Measurements from ENCODE around the gene FOXD4L1. TPM values are rescaled to one million over a fixed set of nuclear protein-coding genes. Genes with fewer than 3 reads are reported as not detected.
"Not testable (repeated sequence)": the region's sequence is repeated elsewhere in the genome, so short reads cannot be mapped to it uniquely, and the experiment has no call there.

FOXD4L1 gene
- total RNA-seq: under 1 TPM in 1 of 2 experiments, not detected in 1; 0.14 TPM

- POLR2A ChIA-PET; H3K27ac Mint-ChIP-seq; intact Hi-C loops (cut with DNase I, micrococcal nuclease); DNase-seq; H3K9me3 Mint-ChIP-seq (ENCODE audit: low read depth); H3K4me3 Mint-ChIP-seq; CTCF ChIA-PET; H3K4me1 Mint-ChIP-seq; H3K36me3 Mint-ChIP-seq (ENCODE audit: low read depth); ATAC-seq: not testable (repeated sequence)
- H3K27me3 Mint-ChIP-seq: peaks cover 13% of the 10 kb centered on the region
Observed at GRCh38 chr2:113498365-113498764, at the start of gene FOXD4L1. TSS of gene FOXD4L1 (plus strand) at chr2:113498665. CDS start at chr2:113499257, 592 bp downstream.

- POLR2A ChIA-PET; H3K4me1 Mint-ChIP-seq; ATAC-seq; intact Hi-C loops (cut with DNase I, micrococcal nuclease); CTCF ChIA-PET; DNase-seq; H3K36me3 Mint-ChIP-seq (ENCODE audit: low read depth); H3K27ac Mint-ChIP-seq; H3K4me3 Mint-ChIP-seq; H3K9me3 Mint-ChIP-seq (ENCODE audit: low read depth); H3K27me3 Mint-ChIP-seq: not testable (repeated sequence)
Observed at GRCh38 chr2:113465770-113466169, 32.7 kb upstream of the FOXD4L1 start.

GRCh38 chr2:113476688-113477368, 21.6 kb upstream of the FOXD4L1 start:
- POLR2A ChIA-PET, CTCF ChIA-PET: not testable (repeated sequence)

GRCh38 chr2:113496527-113496926, 1.9 kb upstream of the FOXD4L1 start:
- H3K36me3 Mint-ChIP-seq (ENCODE audit: low read depth); H3K27ac Mint-ChIP-seq; POLR2A ChIA-PET; CTCF ChIA-PET; ATAC-seq; H3K27me3 Mint-ChIP-seq; intact Hi-C loops (cut with DNase I, micrococcal nuclease); H3K4me1 Mint-ChIP-seq; DNase-seq; H3K4me3 Mint-ChIP-seq; H3K9me3 Mint-ChIP-seq (ENCODE audit: low read depth): not testable (repeated sequence)

More at GRCh38 chr2:113476688-113477368, 21.6 kb upstream of the FOXD4L1 start:
- H3K9me3 Mint-ChIP-seq (ENCODE audit: low read depth); H3K27me3 Mint-ChIP-seq; H3K4me1 Mint-ChIP-seq; H3K4me3 Mint-ChIP-seq; H3K27ac Mint-ChIP-seq; ATAC-seq; H3K36me3 Mint-ChIP-seq (ENCODE audit: low read depth); DNase-seq; intact Hi-C loops (cut with DNase I, micrococcal nuclease): not testable (repeated sequence)

- H3K27me3 Mint-ChIP-seq: peaks cover 15% of the 10 kb centered on the region
- intact Hi-C loops (cut with DNase I, micrococcal nuclease); H3K9me3 Mint-ChIP-seq (ENCODE audit: low read depth); POLR2A ChIA-PET; H3K4me3 Mint-ChIP-seq; ATAC-seq; H3K27ac Mint-ChIP-seq; H3K36me3 Mint-ChIP-seq (ENCODE audit: low read depth); H3K4me1 Mint-ChIP-seq; CTCF ChIA-PET: not testable (repeated sequence)
- peak; percentile 22 for DNase-seq
Observed at GRCh38 chr2:113499019-113499885, 787 bp downstream of the FOXD4L1 start.

GRCh38 chr2:113499886-113500722, 1.6 kb downstream of the FOXD4L1 start:
- ATAC-seq; DNase-seq; H3K27ac Mint-ChIP-seq; H3K36me3 Mint-ChIP-seq (ENCODE audit: low read depth); H3K9me3 Mint-ChIP-seq (ENCODE audit: low read depth); H3K4me1 Mint-ChIP-seq; H3K4me3 Mint-ChIP-seq; CTCF ChIA-PET; POLR2A ChIA-PET: not testable (repeated sequence)
- intact Hi-C loops (cut with DNase I, micrococcal nuclease): loop anchor here in 1 of 2 experiments (10.0 kb wide), 1 partner anchor 225 kb away; the partner anchor contains the start of gene PAX8
- peaks cover 16% of the 10 kb centered on the region for H3K27me3 Mint-ChIP-seq

- DNase-seq; ATAC-seq; CTCF ChIA-PET; H3K9me3 Mint-ChIP-seq (ENCODE audit: low read depth); H3K36me3 Mint-ChIP-seq (ENCODE audit: low read depth); H3K4me1 Mint-ChIP-seq; H3K27ac Mint-ChIP-seq; POLR2A ChIA-PET; H3K4me3 Mint-ChIP-seq: not testable (repeated sequence)
- H3K27me3 Mint-ChIP-seq: peaks cover 16% of the 10 kb centered on the region
- intact Hi-C loops (cut with DNase I, micrococcal nuclease): loop anchor here in 1 of 2 experiments (10.0 kb wide), 1 partner anchor 226 kb away; the partner anchor contains the start of gene PAX8
Observed at GRCh38 chr2:113500723-113501038, 2.2 kb downstream of the FOXD4L1 start.

GRCh38 chr2:113502216-113503093, 4.0 kb downstream of the FOXD4L1 start:
- H3K4me1 Mint-ChIP-seq; CTCF ChIA-PET; POLR2A ChIA-PET; H3K9me3 Mint-ChIP-seq (ENCODE audit: low read depth); H3K27ac Mint-ChIP-seq; H3K36me3 Mint-ChIP-seq (ENCODE audit: low read depth): not testable (repeated sequence)
- intact Hi-C loops (cut with DNase I, micrococcal nuclease): loop anchor here in 1 of 2 experiments (10.0 kb wide), 1 partner anchor 228 kb away; the partner anchor contains the start of gene PAX8
- Mint-ChIP-seq H3K4me3 (peak overlapping the region; percentile 66), H3K27me3 (peaks cover 18% of the 10 kb centered on the region)
- DNase-seq: peak; percentile 9
- peak; percentile 7 for ATAC-seq

- ATAC-seq: peak; percentile 85
- H3K9me3 Mint-ChIP-seq (ENCODE audit: low read depth); CTCF ChIA-PET; POLR2A ChIA-PET; H3K4me1 Mint-ChIP-seq; H3K36me3 Mint-ChIP-seq (ENCODE audit: low read depth); H3K27ac Mint-ChIP-seq: not testable (repeated sequence)
- intact Hi-C loops (cut with DNase I, micrococcal nuclease): loop anchor here in 1 of 2 experiments (10.0 kb wide), 1 partner anchor 229 kb away; the partner anchor contains the start of gene PAX8
- peak; percentile 58 for DNase-seq
- H3K27me3 Mint-ChIP-seq: peaks cover 21% of the 10 kb centered on the region
- peak overlapping the region; percentile 66 for H3K4me3 Mint-ChIP-seq
Observed at GRCh38 chr2:113503094-113504042, 4.9 kb downstream of the FOXD4L1 start.

GRCh38 chr2:113504081-113504480, 5.6 kb downstream of the FOXD4L1 start:
- POLR2A ChIA-PET; H3K4me1 Mint-ChIP-seq; H3K27ac Mint-ChIP-seq; CTCF ChIA-PET; H3K36me3 Mint-ChIP-seq (ENCODE audit: low read depth); DNase-seq; H3K9me3 Mint-ChIP-seq (ENCODE audit: low read depth); ATAC-seq: not testable (repeated sequence)
- peaks cover 21% of the 10 kb centered on the region for H3K27me3 Mint-ChIP-seq
- intact Hi-C loops (cut with DNase I, micrococcal nuclease): loop anchor here in 1 of 2 experiments (10.0 kb wide), 1 partner anchor 229 kb away; the partner anchor contains the start of gene PAX8
- peak overlapping the region; percentile 43 for H3K4me3 Mint-ChIP-seq

Data from activated CD4-positive, alpha-beta T cell treated with anti-CD3 and anti-CD28 coated beads for 36 hours (primary cell).